HepG2 (cell line): ENCODE results near the gene PRDX5. TPM values are rescaled to one million over a fixed set of nuclear protein-coding genes. Genes with fewer than 3 reads are reported as not detected.

ENCODE experiments used
- CEBPB ChIP-seq: IDR thresholded peaks from 2 replicates; pipeline ENCODE4 v1.6.1; 2011; ENCODE audit warnings: low read depth, low read length, improper control_type of control experiment, borderline replicate concordance
- HCFC1 ChIP-seq: fragments of 150-350 bp; IDR thresholded peaks from 2 replicates; pipeline ENCODE4 v1.6.1; 2014; ENCODE audit warnings: low read depth, low read length
- HDAC2 ChIP-seq: sonication (generic); formaldehyde crosslinking; IDR thresholded peaks from 2 replicates; pipeline ENCODE4 v1.4.0; 2020; ENCODE audit warnings: missing genetic modification reagents
- NPAS2 ChIP-seq: sonication (generic); formaldehyde crosslinking; IDR thresholded peaks from 2 replicates; pipeline ENCODE4 v1.8.0; 2022; ENCODE audit warnings: mild to moderate bottlenecking, missing genetic modification reagents, borderline replicate concordance
- NR2F2 ChIP-seq: IDR thresholded peaks from 2 replicates; pipeline ENCODE4 v1.6.1; 2012; ENCODE audit warnings: low read depth, inconsistent platforms, borderline replicate concordance
- POLR2AphosphoS5 ChIP-seq: IDR thresholded peaks from 2 replicates; pipeline ENCODE4 v1.6.1; 2012; ENCODE audit warnings: low read depth, low read length
- RXRA ChIP-seq: sonication (generic); formaldehyde crosslinking; IDR thresholded peaks from 2 replicates; pipeline ENCODE4 v1.5.1; 2020; ENCODE audit warnings: missing genetic modification reagents
- SMARCE1 ChIP-seq: fragments of 450-650 bp; IDR thresholded peaks from 2 replicates; pipeline ENCODE4 v1.6.1; 2017; ENCODE audit warnings: borderline replicate concordance
- SOX13 ChIP-seq, 3 experiments: fragments of 450-650 bp in 1 of 3; sonication (generic) in 1 of 3; formaldehyde crosslinking in 1 of 3; IDR thresholded peaks in 2 of 3; conservative IDR thresholded peaks in 1 of 3; 2 replicates each; pipeline versions ENCODE4 v1.5.0 to v1.6.1; 2016 to 2020; ENCODE audit warnings: antibody characterized with exemption in 1 of 3, mild to moderate bottlenecking in 1 of 3, missing compliant biosample characterization in 1 of 3, missing genetic modification reagents in 1 of 3, moderate library complexity in 1 of 3
- SP2 ChIP-seq: sonication (generic); formaldehyde crosslinking; IDR thresholded peaks from 2 replicates; pipeline ENCODE4 v1.5.1; 2020; ENCODE audit warnings: mild to moderate bottlenecking, missing genetic modification reagents
- SP5 ChIP-seq: IDR thresholded peaks from 2 replicates; pipeline ENCODE4 v1.6.1; 2016; ENCODE audit warnings: low read depth, borderline replicate concordance
- ZIK1 ChIP-seq: sonication (generic); formaldehyde crosslinking; IDR thresholded peaks from 2 replicates; pipeline ENCODE4 v1.5.0; 2020; ENCODE audit warnings: mild to moderate bottlenecking, low read depth, missing genetic modification reagents, borderline replicate concordance
- ZNF30 ChIP-seq: sonication (generic); formaldehyde crosslinking; IDR thresholded peaks from 2 replicates; pipeline ENCODE4 v1.5.0; 2020; ENCODE audit warnings: mild to moderate bottlenecking, missing genetic modification reagents
- ZNF816 ChIP-seq: sonication (generic); formaldehyde crosslinking; IDR thresholded peaks from 2 replicates; pipeline ENCODE4 v1.8.0; 2022; ENCODE audit warnings: missing genetic modification reagents, mild to moderate bottlenecking, borderline replicate concordance
- polyA plus RNA-seq, 8 experiments: library from polyadenylated mRNA; depleted of rRNA in 3 of 8; stranded (reverse) in 7 of 8; unstranded in 1 of 8; fragments of >200 nt; fragmentation: Illumina TruSeq in 4 of 8; extraction: Trizol in 4 of 8; gene quantifications; 2 replicates each; pipeline versions ENCODE4 v1.2.1 to v1.2.3, GENCODE V29; 2011 to 2016; ENCODE audit warnings: low read depth in 4 of 8, missing spikeins in 1 of 8, mixed read lengths in 1 of 8; ENCODE audit not compliant: insufficient read depth in 1 of 8
- total RNA-seq, 5 experiments: library from RNA; depleted of rRNA; stranded (reverse); fragments of >200 nt; fragmentation: Illumina TruSeq; extraction: Trizol; gene quantifications; 2 replicates each; pipeline ENCODE4 v1.2.3, GENCODE V29; 2016; ENCODE audit warnings: low read depth in 1 of 5
- TF ChIP-seq, protein P1 (sequence below): fragments of 450-650 bp; IDR thresholded peaks from 2 replicates; pipeline ENCODE4 v1.6.1; 2017
- TF ChIP-seq, protein P2 (sequence below): sonication (generic); formaldehyde crosslinking; IDR thresholded peaks from 2 replicates; pipeline ENCODE4 v1.8.0; 2022; ENCODE audit warnings: missing genetic modification reagents, low read depth, mild to moderate bottlenecking, borderline replicate concordance
- TF ChIP-seq, protein P3 (sequence below): sonication (generic); formaldehyde crosslinking; IDR thresholded peaks from 2 replicates; pipeline ENCODE4 v1.4.0; 2020; ENCODE audit warnings: missing genetic modification reagents, mild to moderate bottlenecking, borderline replicate concordance
- TF ChIP-seq, protein P4 (sequence below): sonication (generic); formaldehyde crosslinking; IDR thresholded peaks from 2 replicates; pipeline ENCODE4 v1.9.0; 2021; ENCODE audit warnings: missing genetic modification reagents, mild to moderate bottlenecking, borderline replicate concordance
- TF ChIP-seq, protein P5 (sequence below): sonication (generic); formaldehyde crosslinking; IDR thresholded peaks from 2 replicates; pipeline ENCODE4 v1.5.1; 2020; ENCODE audit warnings: mild to moderate bottlenecking, moderate library complexity, missing genetic modification reagents
- TF ChIP-seq, protein P6 (sequence below): IDR thresholded peaks from 2 replicates; pipeline ENCODE4 v1.6.1; 2016; ENCODE audit warnings: mild to moderate bottlenecking

PRDX5 gene
- total and polyA plus RNA-seq, 2 of the 13 experiments (the other 11 are each of a cell fraction or from before 2014, with no cell fraction given): 215 to 311 TPM

DNA sequence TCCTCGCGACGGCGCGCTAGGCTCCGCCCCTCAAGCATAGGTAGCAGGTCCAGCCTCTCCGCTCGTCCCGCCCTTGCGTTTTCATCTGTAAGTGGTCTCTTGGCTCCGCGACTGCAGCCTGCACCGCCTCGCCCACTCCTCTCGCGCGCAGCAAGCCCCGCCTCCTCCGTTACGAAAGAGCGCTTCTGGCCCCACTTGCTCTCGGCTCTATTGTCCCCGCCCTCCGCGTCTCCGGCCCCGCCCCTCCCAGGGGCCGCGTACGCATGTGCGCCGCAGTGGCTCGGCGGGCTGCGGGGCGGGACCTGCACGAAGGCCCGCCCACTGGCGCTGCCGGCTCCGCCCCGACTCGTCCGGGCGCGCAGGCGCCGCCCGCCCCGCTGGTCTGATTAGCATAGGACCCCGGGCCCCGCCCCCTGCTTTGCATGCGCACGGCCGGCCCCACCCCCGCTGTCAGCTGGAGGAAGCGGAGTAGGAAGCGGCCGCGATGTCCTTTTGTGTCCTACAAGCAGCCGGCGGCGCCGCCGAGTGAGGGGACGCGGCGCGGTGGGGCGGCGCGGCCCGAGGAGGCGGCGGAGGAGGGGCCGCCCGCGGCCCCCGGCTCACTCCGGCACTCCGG, 12.7 kb upstream of the PRDX5 start, which contains the start of gene ESRRA (continued):
- TF ChIP-seq, protein P1, sequence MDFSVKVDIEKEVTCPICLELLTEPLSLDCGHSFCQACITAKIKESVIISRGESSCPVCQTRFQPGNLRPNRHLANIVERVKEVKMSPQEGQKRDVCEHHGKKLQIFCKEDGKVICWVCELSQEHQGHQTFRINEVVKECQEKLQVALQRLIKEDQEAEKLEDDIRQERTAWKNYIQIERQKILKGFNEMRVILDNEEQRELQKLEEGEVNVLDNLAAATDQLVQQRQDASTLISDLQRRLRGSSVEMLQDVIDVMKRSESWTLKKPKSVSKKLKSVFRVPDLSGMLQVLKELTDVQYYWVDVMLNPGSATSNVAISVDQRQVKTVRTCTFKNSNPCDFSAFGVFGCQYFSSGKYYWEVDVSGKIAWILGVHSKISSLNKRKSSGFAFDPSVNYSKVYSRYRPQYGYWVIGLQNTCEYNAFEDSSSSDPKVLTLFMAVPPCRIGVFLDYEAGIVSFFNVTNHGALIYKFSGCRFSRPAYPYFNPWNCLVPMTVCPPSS: no peak
- TF ChIP-seq, protein P2, sequence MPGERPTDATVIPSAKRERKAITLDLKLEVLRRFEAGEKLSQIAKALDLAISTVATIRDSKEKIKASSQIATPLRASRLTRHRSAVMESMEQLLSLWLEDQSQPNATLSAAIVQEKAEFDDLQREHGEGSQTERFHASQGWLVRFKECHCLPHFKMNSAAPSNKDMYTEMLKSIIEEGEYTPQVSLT (CRISPR knock-in tag): no peak
- no peak for TF ChIP-seq SMARCE1
- TF ChIP-seq RXRA (CRISPR knock-in tag): peak; percentile 65; the same call in 1 of the 2 replicates
- peak; percentile 85 for TF ChIP-seq CEBPB
- TF ChIP-seq, protein P3, sequence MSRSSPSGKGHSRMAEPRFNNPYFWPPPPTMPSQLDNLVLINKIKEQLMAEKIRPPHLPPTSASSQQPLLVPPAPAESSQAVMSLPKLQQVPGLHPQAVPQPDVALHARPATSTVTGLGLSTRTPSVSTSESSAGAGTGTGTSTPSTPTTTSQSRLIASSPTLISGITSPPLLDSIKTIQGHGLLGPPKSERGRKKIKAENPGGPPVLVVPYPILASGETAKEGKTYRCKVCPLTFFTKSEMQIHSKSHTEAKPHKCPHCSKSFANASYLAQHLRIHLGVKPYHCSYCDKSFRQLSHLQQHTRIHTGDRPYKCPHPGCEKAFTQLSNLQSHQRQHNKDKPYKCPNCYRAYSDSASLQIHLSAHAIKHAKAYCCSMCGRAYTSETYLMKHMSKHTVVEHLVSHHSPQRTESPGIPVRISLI (CRISPR knock-in tag): no peak
- TF ChIP-seq, protein P4, sequence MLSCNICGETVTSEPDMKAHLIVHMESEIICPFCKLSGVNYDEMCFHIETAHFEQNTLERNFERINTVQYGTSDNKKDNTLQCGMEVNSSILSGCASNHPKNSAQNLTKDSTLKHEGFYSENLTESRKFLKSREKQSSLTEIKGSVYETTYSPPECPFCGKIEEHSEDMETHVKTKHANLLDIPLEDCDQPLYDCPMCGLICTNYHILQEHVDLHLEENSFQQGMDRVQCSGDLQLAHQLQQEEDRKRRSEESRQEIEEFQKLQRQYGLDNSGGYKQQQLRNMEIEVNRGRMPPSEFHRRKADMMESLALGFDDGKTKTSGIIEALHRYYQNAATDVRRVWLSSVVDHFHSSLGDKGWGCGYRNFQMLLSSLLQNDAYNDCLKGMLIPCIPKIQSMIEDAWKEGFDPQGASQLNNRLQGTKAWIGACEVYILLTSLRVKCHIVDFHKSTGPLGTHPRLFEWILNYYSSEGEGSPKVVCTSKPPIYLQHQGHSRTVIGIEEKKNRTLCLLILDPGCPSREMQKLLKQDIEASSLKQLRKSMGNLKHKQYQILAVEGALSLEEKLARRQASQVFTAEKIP (CRISPR knock-in tag): no peak
- TF ChIP-seq, protein P5, sequence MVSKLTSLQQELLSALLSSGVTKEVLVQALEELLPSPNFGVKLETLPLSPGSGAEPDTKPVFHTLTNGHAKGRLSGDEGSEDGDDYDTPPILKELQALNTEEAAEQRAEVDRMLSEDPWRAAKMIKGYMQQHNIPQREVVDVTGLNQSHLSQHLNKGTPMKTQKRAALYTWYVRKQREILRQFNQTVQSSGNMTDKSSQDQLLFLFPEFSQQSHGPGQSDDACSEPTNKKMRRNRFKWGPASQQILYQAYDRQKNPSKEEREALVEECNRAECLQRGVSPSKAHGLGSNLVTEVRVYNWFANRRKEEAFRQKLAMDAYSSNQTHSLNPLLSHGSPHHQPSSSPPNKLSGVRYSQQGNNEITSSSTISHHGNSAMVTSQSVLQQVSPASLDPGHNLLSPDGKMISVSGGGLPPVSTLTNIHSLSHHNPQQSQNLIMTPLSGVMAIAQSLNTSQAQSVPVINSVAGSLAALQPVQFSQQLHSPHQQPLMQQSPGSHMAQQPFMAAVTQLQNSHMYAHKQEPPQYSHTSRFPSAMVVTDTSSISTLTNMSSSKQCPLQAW (CRISPR knock-in tag): no peak
- TF ChIP-seq SOX13 (IDR thresholded peaks at IDR 0.05): no peak
- 0 out of 4 replicates have a peak, but pooled peaks of 1 of the 2 experiments have one; percentile 10 for TF ChIP-seq SOX13 (CRISPR knock-in tag; conservative IDR thresholded peaks at IDR 0.05 in 1 of 2, IDR thresholded peaks at IDR 0.05 in 1 of 2)
- TF ChIP-seq NPAS2 (CRISPR knock-in tag): no peak
- TF ChIP-seq SP5 (CRISPR knock-in tag): peak; percentile 48; the same call in 1 of the 2 replicates
- TF ChIP-seq HDAC2 (CRISPR knock-in tag): no peak
- no peak for TF ChIP-seq ZIK1 (CRISPR knock-in tag)
- no peak for TF ChIP-seq NR2F2
- peak; percentile 57 for TF ChIP-seq SP2
- peak; percentile 11; the same call in 1 of the 2 replicates for TF ChIP-seq HCFC1
- TF ChIP-seq, protein P6, sequence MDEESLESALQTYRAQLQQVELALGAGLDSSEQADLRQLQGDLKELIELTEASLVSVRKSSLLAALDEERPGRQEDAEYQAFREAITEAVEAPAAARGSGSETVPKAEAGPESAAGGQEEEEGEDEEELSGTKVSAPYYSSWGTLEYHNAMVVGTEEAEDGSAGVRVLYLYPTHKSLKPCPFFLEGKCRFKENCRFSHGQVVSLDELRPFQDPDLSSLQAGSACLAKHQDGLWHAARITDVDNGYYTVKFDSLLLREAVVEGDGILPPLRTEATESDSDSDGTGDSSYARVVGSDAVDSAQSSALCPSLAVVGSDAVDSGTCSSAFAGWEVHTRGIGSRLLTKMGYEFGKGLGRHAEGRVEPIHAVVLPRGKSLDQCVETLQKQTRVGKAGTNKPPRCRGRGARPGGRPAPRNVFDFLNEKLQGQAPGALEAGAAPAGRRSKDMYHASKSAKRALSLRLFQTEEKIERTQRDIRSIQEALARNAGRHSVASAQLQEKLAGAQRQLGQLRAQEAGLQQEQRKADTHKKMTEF (CRISPR knock-in tag): no peak
- TF ChIP-seq ZNF30 (CRISPR knock-in tag): no peak
- no peak for TF ChIP-seq ZNF816 (CRISPR knock-in tag)
- 0 out of 2 replicates have a peak, but pooled peaks have one; percentile 19 for TF ChIP-seq POLR2AphosphoS5
